ENCODE results near the gene LRFN3.
"Not testable (repeated sequence)": the region's sequence is repeated elsewhere in the genome, so short reads cannot be mapped to it uniquely, and the experiment has no call there.

Gene LRFN3

DNA sequence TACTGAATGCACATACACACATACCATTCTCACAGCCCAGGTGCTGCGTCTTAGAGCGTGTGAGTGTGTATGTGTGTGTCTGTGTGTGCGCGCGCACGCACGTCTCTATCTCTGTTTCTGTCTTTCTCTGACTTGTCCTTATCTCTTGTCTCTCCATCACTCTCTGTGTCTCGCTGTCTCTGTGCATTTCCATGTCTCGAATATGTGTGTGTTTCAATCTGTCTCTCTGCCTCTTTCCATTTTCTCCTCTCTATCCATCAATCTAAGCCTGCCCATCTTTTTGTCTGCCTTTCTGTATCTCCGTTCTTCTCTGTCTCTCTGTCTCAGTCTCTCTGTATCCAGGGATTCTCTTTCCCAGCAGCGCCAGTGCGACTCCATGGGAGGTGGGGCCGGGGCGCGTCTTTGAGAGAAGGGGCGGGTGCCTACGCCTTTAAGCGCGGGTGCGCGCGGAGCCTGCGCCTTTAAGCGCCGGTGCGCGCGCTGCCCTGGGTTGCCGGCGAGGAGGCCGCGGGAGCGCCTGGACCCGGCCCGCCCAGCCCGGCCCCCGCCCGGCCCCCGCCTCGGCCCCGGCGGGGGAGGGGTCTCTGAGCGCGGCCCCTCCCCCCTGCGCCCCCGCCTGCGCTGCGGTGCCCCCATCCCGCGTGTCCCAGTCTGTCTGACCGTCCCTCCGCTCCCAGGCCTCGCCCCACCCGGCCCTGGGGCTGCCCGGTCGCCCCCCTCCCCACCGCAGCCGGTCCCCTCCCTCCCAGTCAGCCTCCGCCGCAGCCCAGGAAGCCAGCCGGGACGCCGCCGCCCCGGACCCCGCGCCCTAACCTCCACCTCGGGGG is at the start of gene LRFN3:
Gene LRFN3, plus strand, starts transcription at position 464 of the 827 bp plus-strand sequence. CDS start 3,052 bp downstream, outside the sequence.
- DNase-seq = peak; percentile 11 to 88 (median 64)

DNA sequence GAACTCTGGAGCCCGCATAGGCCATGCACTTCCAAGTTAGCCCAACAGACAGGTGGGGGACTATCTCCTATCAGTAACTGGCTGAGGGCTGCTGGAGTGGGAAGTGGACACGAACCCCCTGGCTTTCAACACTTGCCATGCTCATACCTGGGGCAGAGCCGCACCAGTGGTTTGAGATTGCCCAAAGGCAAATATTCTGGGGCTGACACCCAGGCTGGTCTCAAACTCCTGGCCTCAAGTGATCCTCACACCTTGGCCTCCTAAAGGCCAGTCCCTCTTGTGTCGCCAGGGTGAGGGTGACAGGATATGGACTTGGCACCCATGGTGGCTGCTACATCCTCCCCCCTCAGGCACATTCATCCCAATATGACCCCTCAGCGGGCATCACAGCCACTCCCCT is 49.0 kb upstream of the LRFN3 start:
- DNase-seq = no peak

- no peak for DNase-seq
Observed at GRCh38 chr19:35888398-35888797, 47.8 kb upstream of the LRFN3 start.

- peak in 1 of 58 donors; percentile 11 for DNase-seq
Observed at GRCh38 chr19:35889370-35890112, 46.6 kb upstream of the LRFN3 start.

GRCh38 chr19:35890113-35890650 is 46.0 kb upstream of the LRFN3 start:
- DNase-seq = no peak

- not testable (repeated sequence) for DNase-seq
Observed at GRCh38 chr19:35891819-35892218, 44.4 kb upstream of the LRFN3 start.

DNA sequence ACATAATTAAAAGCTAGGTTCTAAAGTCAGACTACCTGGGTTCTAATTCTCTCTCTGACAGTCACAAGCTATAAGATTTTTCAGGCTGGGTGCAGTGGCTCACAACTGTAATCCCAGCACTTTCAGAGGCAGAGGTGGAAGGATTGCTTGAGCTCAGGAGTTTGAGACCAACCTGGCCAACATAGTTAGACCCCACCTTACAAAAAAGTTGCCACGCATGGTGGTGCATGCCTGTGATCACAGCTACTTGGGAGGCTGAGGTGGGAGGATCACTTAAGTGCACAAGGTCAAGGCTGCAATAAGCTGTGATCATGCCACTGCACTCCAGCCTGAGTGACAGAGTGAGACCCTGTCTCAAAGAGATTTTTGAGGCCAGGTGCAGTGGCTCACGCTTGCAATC is 41.8 kb upstream of the LRFN3 start:
- no peak for DNase-seq

- no peak for DNase-seq
Observed at GRCh38 chr19:35895911-35896642, 40.1 kb upstream of the LRFN3 start.

DNA sequence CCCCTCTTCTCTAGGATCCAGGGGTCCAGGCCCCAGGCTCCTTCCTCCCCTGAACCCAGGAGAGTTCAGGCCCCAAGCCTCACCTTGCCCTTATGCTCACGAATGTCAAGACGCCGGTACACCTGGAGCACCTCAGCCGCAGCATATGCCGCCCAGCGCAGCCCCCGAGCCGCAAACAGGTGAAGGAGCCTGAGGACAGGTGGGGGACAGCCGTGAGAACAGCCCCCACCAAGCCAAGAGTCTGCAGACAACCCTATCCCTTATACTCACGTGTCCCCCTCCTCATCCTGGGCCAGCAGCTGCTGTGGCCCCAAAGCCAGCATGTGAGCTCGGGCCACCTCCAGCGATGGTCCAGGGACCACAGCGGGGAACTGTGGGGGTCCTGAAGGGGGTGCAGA is 39.5 kb upstream of the LRFN3 start:
- no peak for DNase-seq

DNA sequence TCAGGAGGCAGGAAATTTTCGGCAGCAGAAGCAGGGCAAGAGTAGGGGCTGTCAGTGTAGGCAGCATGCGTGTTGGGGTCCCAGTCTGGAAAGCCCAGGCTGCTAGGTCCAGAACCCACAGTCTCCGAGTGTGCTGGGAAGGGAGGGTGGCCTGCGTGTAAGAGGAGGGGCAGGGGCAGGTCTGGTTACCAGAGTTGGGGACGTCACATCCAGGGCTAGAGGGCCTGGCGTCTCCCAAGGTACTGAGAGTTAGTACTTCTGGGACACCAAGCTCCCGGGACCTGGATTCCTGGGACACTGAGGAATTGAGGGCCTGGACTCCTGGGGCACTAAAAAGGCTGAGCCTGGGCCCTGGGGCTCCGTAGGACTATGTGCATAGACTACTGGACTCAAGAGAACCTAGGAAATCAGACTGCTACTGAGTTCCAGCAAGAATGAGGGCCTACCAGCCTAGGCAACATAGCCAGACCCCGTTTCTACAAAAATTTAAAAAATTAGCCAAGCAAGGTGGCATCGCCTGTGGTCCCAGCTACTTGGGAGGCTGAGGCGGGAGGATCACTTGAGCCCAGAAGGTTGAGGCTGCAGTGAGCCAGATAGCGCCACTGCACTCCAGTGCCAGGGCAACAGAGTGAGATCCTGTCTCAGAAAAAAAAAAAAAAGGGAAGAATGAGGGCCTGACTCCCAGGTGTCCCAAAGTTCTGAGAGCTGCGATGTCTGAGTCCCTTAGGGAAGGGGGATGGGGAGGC is 38.3 kb upstream of the LRFN3 start:
- DNase-seq = no peak

DNA sequence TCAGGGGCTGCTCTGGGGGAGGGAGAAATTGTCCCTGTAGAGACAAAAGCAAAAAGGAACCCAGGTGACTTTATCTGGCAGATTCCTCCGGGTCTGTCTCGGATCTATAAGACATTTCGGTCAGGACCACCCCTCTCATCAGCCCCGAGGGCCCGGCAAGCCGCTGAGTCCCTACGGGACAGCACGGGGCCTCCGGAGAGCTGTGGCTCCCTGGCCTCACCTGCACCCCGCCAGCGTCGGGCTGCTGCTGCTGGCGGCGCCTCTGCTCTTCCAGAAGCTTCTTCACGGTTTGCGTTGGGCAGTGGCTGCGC is 37.7 kb upstream of the LRFN3 start:
- DNase-seq = peak in 1 of 58 donors; percentile 63

- DNase-seq = peak in 55 of 58 donors; percentile 14 to 85 (median 62)
Observed at GRCh38 chr19:35899547-35900214, 36.5 kb upstream of the LRFN3 start.

DNA sequence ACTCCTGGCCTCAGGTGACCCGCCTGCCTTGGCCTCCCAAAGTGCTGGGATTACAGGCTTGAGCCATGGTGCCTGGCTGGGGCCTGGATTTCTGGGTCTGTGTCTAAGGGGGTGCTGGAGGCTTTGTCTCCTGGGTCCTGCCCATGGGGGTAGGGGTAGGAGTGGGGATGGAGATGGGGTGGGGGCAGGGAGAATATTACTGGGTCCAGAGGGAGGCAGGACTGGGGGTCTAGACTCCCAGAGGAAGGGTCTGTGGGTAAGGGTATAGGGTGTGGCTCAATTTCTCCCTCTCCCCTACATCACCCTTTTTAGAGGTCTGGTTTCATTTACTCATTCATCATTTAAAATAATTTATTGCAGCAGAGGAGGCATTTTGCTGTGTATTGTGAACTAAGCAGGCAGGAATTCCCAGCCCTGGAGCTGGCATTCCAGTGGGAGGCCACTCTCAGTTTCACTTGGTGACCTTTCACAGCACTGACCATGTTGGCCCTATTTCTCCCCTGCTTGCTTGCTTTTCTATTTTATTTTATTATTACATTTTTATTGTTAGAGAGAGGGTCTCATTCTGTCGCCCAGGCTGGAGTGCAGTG is 35.0 kb upstream of the LRFN3 start:
- DNase-seq = no peak

DNA sequence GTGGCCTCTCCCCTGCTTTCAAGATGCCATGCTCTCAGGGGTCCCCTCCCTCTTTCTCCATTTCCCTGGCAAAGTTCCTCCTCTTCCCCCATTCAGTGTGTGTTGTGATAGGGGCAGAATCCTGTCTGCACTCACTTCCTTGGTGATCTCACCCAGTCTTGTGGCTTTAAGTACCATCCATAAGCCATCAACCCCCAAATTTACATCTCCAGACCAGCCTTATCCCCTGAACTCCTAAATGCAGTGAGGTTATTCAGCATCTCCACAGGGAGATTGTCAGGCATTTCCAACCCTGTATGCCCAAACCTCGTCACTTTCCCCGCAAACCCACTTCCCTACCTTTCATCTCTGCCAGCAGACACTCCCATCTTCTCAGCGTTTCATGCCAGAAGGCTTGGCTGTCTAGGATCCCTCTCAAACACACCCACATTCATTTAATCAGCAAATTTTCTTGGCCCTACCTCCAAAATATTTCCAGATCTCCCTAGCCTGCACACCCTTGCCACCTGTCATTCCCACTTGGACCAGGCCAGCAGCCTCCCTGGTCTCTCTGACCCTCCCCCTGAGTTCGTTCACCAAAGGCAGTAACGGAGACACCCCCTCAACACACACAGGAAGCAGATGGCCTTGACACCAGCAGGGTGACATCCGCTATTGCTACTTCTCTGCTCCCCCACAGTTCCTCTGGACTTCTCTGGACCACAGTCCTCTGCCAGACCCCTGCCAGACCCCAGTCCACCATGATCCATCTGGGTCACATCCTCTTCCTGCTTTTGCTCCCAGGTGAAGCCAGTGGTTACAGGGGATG is 34.1 kb upstream of the LRFN3 start, which contains the start of gene HCST:
Gene HCST, plus strand, starts transcription at position 676 of the 808 bp plus-strand sequence. Its CDS starts 65 bp downstream, at position 741.
- DNase-seq = peak in 4 of 58 donors; percentile 9 to 43 (median 10)

GRCh38 chr19:35902870-35903475 is 33.2 kb upstream of the LRFN3 start:
- no peak for DNase-seq

DNA sequence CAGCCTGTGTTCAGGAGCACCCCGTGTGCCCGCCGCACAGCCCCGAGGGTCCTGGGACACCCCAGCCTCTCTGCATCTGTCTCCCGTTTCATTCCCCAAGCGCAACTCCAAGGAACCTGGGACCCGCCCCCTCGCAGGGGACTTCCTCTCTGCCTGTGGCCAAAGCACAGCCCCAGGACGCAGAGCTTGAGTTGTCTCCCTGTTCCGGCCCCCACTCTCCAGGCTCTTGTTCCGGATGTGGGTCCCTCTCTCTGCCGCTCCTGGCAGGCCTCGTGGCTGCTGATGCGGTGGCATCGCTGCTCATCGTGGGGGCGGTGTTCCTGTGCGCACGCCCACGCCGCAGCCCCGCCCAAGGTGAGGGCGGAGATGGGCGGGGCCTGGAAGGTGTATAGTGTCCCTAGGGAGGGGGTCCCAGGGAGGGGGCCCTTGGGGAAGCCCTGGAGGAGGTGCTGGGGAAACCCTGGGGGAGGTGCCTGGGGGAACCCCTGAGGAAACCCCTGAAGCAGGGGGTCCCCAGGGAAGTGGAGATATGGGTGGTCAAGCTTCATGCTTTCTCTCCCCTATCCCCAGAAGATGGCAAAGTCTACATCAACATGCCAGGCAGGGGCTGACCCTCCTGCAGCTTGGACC is 32.5 kb upstream of the LRFN3 start:
- DNase-seq = peak in 43 of 58 donors; percentile 11 to 69 (median 43)

DNA sequence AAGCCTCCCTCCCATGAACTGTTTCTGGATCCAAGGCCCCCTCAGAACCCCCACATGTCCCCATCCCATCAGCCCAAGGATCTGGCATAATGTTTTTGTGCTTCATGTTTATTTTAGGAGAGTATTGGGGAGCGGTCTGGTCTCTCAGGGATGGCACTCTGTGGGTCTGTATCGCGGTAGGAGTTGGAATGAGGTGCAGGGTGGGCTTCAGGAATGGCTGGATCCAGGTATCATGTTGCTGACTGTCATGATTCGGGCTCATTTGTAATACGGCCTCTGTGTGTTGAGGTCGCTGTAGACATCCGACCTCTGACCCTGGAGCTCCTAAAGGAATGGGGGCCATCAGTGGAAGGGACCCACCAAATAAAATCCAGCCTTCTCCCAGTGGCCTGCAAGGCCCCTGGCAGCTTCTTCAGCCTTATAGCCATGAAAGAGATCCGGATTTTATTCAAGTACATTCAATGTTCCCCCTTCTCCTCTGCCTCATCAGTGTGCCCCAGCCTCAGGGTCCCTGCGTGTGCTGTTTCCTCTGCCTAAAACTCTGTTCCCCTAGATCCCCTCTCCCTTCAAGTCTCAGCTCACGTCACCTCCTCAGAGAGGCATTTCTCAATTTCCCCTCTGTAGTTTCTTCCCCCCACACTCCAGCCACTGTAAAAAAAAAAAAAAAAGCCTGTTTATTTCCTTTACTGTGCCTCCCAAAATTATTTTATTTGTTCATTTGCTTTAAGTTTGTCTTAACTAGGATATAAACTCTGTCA is 31.7 kb upstream of the LRFN3 start:
- no peak for DNase-seq

Data from anterior cingulate cortex (tissue), 58 donors.